Left ventricle myocardium inferior (tissue), 1 donor: ENCODE results near the gene RDH8. TPM values are rescaled to one million over a fixed set of nuclear protein-coding genes. Genes with fewer than 3 reads are reported as not detected.

ENCODE experiments used
- DNase-seq: peaks from one replicate; pipeline ENCODE4 v3.0.0-alpha.2; 2020
- H3K27ac ChIP-seq: fragments of 200-600 bp; replicated peaks from 2 replicates; pipeline ENCODE4 v1.8.0; 2021
- H3K27me3 ChIP-seq: fragments of 200-600 bp; 2 replicates; pipeline ENCODE4 v1.8.0; 2021; ENCODE audit warnings: low read depth
- H3K36me3 ChIP-seq: fragments of 200-600 bp; 2 replicates; pipeline ENCODE4 v1.8.0; 2021
- H3K4me1 ChIP-seq: fragments of 200-600 bp; 2 replicates; pipeline ENCODE4 v1.8.0; 2021
- H3K4me3 ChIP-seq: fragments of 200-600 bp; 2 replicates; pipeline ENCODE4 v1.8.0; 2021; ENCODE audit warnings: mild to moderate bottlenecking, moderate library complexity
- H3K9me3 ChIP-seq: fragments of 200-600 bp; replicated peaks from 2 replicates; pipeline ENCODE4 v1.8.0; 2021
- intact Hi-C: fragments of 100-400 bp; cut with micrococcal nuclease; formaldehyde crosslinking; loops from one replicate; pipeline ENCODE4 v1.11.0; 2022
- microRNA-seq: library from miRNA; unstranded; fragments of <30 nt; microRNA quantifications from one replicate; pipeline ENCODE4 v1.2.0, GENCODE V29; 2020
- total RNA-seq: library from RNA; stranded (reverse); fragmentation: NEBNext Ultra II Directional; extraction: Animal tissue kit (Norgen Biotek cat#: 25700); gene quantifications from one replicate; pipeline ENCODE4 v1.2.1, GENCODE V29; 2021
- TF ChIP-seq, protein P1 (sequence below): fragments of 200-600 bp; IDR thresholded peaks from 2 replicates; pipeline ENCODE4 v1.8.0; 2021; ENCODE audit warnings: antibody characterized with exemption, mild to moderate bottlenecking, borderline replicate concordance
- donor health status: DM: no; HTN: yes; CAD: no; lungs with severe emphysema.

Gene RDH8
- total RNA-seq, 1 donor from 2014 or later: not detected

DNA sequence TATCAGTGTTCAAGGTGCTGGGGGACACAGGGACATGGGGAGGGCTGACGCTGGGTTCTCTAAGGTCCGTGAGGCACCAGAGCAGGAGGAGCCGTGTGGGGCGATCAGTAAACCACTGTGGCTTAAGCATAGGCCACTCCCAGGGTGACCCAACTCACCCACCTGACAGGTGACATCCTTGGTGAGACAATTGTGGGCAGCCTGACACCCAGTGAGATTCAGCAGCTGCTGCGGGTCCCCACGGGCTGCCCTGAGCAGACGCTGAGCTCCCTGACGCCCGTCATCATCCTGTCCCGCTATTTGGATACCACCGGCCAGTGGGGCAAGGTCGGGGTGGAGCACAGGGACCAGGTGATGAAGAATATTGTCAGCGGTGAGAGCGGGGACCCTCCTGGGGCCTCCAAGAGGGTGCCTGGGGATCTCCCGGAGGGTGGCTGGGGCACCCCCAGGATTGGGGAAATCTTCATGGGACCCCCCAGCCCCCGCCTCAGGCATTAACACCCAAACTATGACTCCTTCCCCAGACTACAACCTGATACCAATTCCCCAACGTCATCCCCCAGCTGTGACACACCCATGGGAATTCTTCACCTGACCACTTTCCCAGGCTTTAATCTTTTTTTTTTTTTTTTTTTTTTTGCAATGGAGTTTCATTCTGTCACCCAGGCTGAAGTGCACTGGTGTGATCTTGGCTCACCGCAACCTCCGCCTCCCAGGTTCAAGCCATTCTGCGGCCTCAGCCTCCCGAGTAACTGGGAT lies 39.5 kb downstream of the RDH8 start:
- Histone ChIP-seq H3K36me3 (no peaks in the 10 kb centered on the region), H3K27ac (no peak overlapping the region), H3K4me3 (no peak overlapping the region), H3K9me3 (no peaks in the 10 kb centered on the region), H3K4me1 (no peaks in the 10 kb centered on the region), H3K27me3 (peaks cover 27% of the 10 kb centered on the region)
- intact Hi-C loops: no loop called here
- DNase-seq: no peak
- TF ChIP-seq, protein P1, sequence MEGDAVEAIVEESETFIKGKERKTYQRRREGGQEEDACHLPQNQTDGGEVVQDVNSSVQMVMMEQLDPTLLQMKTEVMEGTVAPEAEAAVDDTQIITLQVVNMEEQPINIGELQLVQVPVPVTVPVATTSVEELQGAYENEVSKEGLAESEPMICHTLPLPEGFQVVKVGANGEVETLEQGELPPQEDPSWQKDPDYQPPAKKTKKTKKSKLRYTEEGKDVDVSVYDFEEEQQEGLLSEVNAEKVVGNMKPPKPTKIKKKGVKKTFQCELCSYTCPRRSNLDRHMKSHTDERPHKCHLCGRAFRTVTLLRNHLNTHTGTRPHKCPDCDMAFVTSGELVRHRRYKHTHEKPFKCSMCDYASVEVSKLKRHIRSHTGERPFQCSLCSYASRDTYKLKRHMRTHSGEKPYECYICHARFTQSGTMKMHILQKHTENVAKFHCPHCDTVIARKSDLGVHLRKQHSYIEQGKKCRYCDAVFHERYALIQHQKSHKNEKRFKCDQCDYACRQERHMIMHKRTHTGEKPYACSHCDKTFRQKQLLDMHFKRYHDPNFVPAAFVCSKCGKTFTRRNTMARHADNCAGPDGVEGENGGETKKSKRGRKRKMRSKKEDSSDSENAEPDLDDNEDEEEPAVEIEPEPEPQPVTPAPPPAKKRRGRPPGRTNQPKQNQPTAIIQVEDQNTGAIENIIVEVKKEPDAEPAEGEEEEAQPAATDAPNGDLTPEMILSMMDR: no peak

DNA sequence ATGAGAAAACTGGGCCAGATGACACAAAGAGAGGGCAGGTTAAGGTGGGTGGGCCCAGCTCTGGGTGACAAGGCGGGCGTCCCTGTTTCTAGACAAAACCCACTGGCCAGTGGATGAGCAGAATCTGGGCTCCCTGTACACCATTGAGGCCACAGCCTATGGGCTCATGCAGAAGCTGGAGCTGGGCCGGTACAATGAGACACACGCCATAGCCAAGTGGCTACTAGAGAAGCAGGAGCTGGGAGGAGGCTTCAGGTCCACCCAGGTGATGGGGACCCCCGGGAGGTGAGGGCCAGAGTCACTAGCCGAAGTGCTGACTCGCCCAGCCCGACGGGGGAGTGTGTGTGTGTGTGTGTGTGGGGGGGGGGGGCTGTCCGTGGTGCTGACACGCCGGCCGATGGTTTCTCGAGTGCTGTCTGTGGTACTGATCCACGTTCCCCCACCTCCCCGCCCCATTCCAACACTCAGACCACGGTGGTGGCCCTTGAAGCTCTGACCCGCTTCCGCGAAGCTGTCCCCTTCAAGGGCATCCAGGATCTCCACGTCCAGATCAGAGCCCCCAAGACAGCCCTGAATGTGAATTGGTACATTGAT lies 48.5 kb downstream of the RDH8 start:
- Histone ChIP-seq H3K9me3 (peaks cover 5% of the 10 kb centered on the region), H3K36me3 (no peaks in the 10 kb centered on the region), H3K27ac (no peak overlapping the region), H3K27me3 (peaks cover 77% of the 10 kb centered on the region), H3K4me1 (no peaks in the 10 kb centered on the region), H3K4me3 (no peak overlapping the region)
- no peak for DNase-seq
- intact Hi-C loops: no loop called here
- TF ChIP-seq, protein P1: no peak

- TF ChIP-seq, protein P1: no peak
- H3K36me3 ChIP-seq: no peaks in the 10 kb centered on the region
- H3K4me3 ChIP-seq: no peak overlapping the region
- no peak for DNase-seq
- H3K9me3 ChIP-seq: peaks cover 5% of the 10 kb centered on the region
- intact Hi-C loops: no loop called here
- H3K4me1 ChIP-seq: no peaks in the 10 kb centered on the region
- no peak overlapping the region for H3K27ac ChIP-seq
- peaks cover 59% of the 10 kb centered on the region for H3K27me3 ChIP-seq
Observed at GRCh38 chr19:10068205-10068604, 54.9 kb downstream of the RDH8 start.

GRCh38 chr19:10069046-10069445 lies 55.8 kb downstream of the RDH8 start:
- H3K36me3 ChIP-seq: no peaks in the 10 kb centered on the region
- H3K9me3 ChIP-seq: peaks cover 14% of the 10 kb centered on the region
- H3K27me3 ChIP-seq: peaks cover 53% of the 10 kb centered on the region
- H3K27ac ChIP-seq: no peak overlapping the region
- intact Hi-C loops: no loop called here
- no peak overlapping the region for H3K4me3 ChIP-seq
- TF ChIP-seq, protein P1: no peak
- no peaks in the 10 kb centered on the region for H3K4me1 ChIP-seq
- no peak for DNase-seq

GRCh38 chr19:10070730-10071446 lies 57.6 kb downstream of the RDH8 start:
- H3K36me3 ChIP-seq: no peaks in the 10 kb centered on the region
- no peaks in the 10 kb centered on the region for H3K4me1 ChIP-seq
- TF ChIP-seq, protein P1: no peak
- DNase-seq: no peak
- intact Hi-C loops: no loop called here
- H3K9me3 ChIP-seq: peaks cover 17% of the 10 kb centered on the region
- H3K4me3 ChIP-seq: no peak overlapping the region
- H3K27ac ChIP-seq: no peak overlapping the region
- peaks cover 46% of the 10 kb centered on the region for H3K27me3 ChIP-seq

Small RNAs within 50 kb of the gene (microRNA-seq; reads per million reads assigned to microRNA genes)
- gene MIR5589: not detected

Other genes starting within 250 kb of the RDH8 start
- 6.9 TPM for gene ZNF846, start 244.7 kb upstream of the RDH8 start, total RNA-seq
- 10.0 TPM for gene FBXL12, start 194.4 kb upstream of the RDH8 start, total RNA-seq
- 538 TPM for gene UBL5, start 185.6 kb upstream of the RDH8 start, total RNA-seq
- gene PIN1, start 178.2 kb upstream of the RDH8 start, total RNA-seq: 98.4 TPM
- gene OLFM2, start 77.0 kb upstream of the RDH8 start, total RNA-seq: 1.7 TPM
- gene COL5A3, start 3.0 kb upstream of the RDH8 start, total RNA-seq: 8.7 TPM
- gene SHFL, start 72.8 kb downstream of the RDH8 start, total RNA-seq: 9.1 TPM
- gene ANGPTL6, start 89.2 kb downstream of the RDH8 start, total RNA-seq: not detected
- gene PPAN, start 92.9 kb downstream of the RDH8 start, total RNA-seq: 23.6 TPM
- gene P2RY11, start 98.2 kb downstream of the RDH8 start, total RNA-seq: 4.1 TPM
- gene EIF3G, start 106.4 kb downstream of the RDH8 start, total RNA-seq: 172 TPM
- gene DNMT1, start 181.5 kb downstream of the RDH8 start, total RNA-seq: 23.9 TPM
- 3.5 TPM for gene S1PR2, start 217.8 kb downstream of the RDH8 start, total RNA-seq
- gene MRPL4, start 238.7 kb downstream of the RDH8 start, total RNA-seq: 77.0 TPM